GM12865 (cell line): ENCODE measurements around the gene DUSP2.

Source experiments
- DNase-seq: peaks from one replicate; pipeline ENCODE4 v3.0.0; 2010; ENCODE audit warnings: low read depth
- H3K4me3 ChIP-seq: 2 replicates; pipeline ENCODE4 v1.5.1; 2011; ENCODE audit warnings: mild to moderate bottlenecking, low read depth, low read length, control low read depth
- TF ChIP-seq, protein P1 (sequence below): IDR thresholded peaks from 2 replicates; pipeline ENCODE4 v1.5.1; 2011; ENCODE audit warnings: low read length, control low read depth, low read depth, inconsistent platforms; ENCODE audit not compliant: insufficient read depth; ENCODE audit errors: missing control alignments

The DUSP2 gene

GRCh38 chr2:96171831-96172230 is 26.6 kb upstream of the DUSP2 start:
- TF ChIP-seq, protein P1, sequence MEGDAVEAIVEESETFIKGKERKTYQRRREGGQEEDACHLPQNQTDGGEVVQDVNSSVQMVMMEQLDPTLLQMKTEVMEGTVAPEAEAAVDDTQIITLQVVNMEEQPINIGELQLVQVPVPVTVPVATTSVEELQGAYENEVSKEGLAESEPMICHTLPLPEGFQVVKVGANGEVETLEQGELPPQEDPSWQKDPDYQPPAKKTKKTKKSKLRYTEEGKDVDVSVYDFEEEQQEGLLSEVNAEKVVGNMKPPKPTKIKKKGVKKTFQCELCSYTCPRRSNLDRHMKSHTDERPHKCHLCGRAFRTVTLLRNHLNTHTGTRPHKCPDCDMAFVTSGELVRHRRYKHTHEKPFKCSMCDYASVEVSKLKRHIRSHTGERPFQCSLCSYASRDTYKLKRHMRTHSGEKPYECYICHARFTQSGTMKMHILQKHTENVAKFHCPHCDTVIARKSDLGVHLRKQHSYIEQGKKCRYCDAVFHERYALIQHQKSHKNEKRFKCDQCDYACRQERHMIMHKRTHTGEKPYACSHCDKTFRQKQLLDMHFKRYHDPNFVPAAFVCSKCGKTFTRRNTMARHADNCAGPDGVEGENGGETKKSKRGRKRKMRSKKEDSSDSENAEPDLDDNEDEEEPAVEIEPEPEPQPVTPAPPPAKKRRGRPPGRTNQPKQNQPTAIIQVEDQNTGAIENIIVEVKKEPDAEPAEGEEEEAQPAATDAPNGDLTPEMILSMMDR: no peak
- no peak overlapping the region for H3K4me3 ChIP-seq
- DNase-seq: no peak

GRCh38 chr2:96170626-96171025 is 25.4 kb upstream of the DUSP2 start:
- no peak overlapping the region for H3K4me3 ChIP-seq
- TF ChIP-seq, protein P1: no peak
- DNase-seq: no peak

DNA sequence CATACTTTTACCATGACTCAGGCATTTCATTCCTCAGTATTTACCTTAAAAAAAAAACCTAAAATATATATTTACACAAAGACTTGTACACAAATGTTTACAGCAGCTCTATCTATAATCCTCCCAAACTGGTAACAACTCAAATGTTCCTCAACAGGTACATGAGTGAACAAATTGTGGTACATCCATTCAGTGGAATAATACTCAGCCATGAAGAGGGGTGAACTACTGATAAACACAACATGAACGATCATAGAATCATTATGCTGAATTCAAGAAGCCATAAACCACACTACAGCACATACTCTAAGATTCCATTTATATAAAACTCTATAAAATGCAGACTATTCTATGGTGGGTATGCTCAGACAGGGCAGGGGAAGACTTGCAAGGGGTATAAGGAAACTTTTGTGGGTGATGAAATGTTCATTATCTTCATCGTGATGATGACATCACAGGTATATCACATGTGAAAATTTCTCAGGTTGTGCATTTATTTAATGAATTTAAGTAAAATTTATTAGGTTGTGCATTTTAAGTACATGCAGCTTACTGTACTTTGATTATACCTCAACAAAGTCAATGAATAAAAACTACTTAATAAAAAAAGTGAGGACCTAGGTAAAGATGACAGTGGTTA is 24.7 kb upstream of the DUSP2 start:
- DNase-seq: no peak
- TF ChIP-seq, protein P1: no peak
- no peak overlapping the region for H3K4me3 ChIP-seq

- H3K4me3 ChIP-seq: no peak overlapping the region
- TF ChIP-seq, protein P1: no peak
- no peak for DNase-seq
Observed at GRCh38 chr2:96167407-96168013, 22.3 kb upstream of the DUSP2 start.

GRCh38 chr2:96164459-96165184 is 19.4 kb upstream of the DUSP2 start:
- peak overlapping the region; percentile 62 for H3K4me3 ChIP-seq
- TF ChIP-seq, protein P1: no peak
- peak; percentile 96 for DNase-seq

- TF ChIP-seq, protein P1: no peak
- H3K4me3 ChIP-seq: peak overlapping the region; percentile 62
- peak; percentile 94 for DNase-seq
Observed at GRCh38 chr2:96163768-96164429, 18.7 kb upstream of the DUSP2 start.
